KMS-11 (cell line): ENCODE data around the gene CDHR1.
"Not testable (repeated sequence)": the region's sequence is repeated elsewhere in the genome, so short reads cannot be mapped to it uniquely, and the experiment has no call there.

ENCODE experiments used
- H2AFZ ChIP-seq: fragments of 200-600 bp; sonication (generic); 2 replicates; pipeline ENCODE4 v1.6.1; 2016; ENCODE audit warnings: antibody characterized with exemption, mixed run types, low read depth
- H3K27ac ChIP-seq: fragments of 200-600 bp; sonication (generic); 2 replicates; pipeline ENCODE4 v1.6.1; 2016; ENCODE audit warnings: mild to moderate bottlenecking, mixed run types
- H3K27me3 ChIP-seq: fragments of 200-600 bp; sonication (generic); 2 replicates; pipeline ENCODE4 v1.6.1; 2017; ENCODE audit warnings: mild to moderate bottlenecking, low read depth, mixed run types, moderate library complexity; ENCODE audit not compliant: insufficient read depth
- H3K36me3 ChIP-seq: fragments of 200-600 bp; sonication (generic); 2 replicates; pipeline ENCODE4 v1.6.1; 2017; ENCODE audit warnings: mild to moderate bottlenecking, mixed run types; ENCODE audit not compliant: insufficient read depth
- H3K4me1 ChIP-seq: fragments of 200-600 bp; sonication (generic); 2 replicates; pipeline ENCODE4 v1.6.1; 2016; ENCODE audit warnings: mild to moderate bottlenecking, low read depth, mixed run types; ENCODE audit not compliant: poor library complexity, severe bottlenecking
- H3K4me2 ChIP-seq: fragments of 200-600 bp; sonication (generic); 2 replicates; pipeline ENCODE4 v1.7.0; 2016; ENCODE audit warnings: mild to moderate bottlenecking, mixed run types
- H3K4me3 ChIP-seq: fragments of 200-600 bp; sonication (generic); IDR thresholded peaks from 2 replicates; pipeline ENCODE4 v1.6.1; 2017; ENCODE audit warnings: low read depth, low read length, mixed read lengths; ENCODE audit not compliant: insufficient read depth
- H3K79me2 ChIP-seq: fragments of 200-600 bp; sonication (generic); 2 replicates; pipeline ENCODE4 v1.6.1; 2016; ENCODE audit warnings: low read depth, mixed run types; ENCODE audit not compliant: insufficient read depth
- H3K9ac ChIP-seq: fragments of 200-600 bp; sonication (generic); 2 replicates; pipeline ENCODE4 v1.6.1; 2016; ENCODE audit warnings: mild to moderate bottlenecking, mixed run types
- H4K20me1 ChIP-seq: fragments of 200-600 bp; sonication (generic); 2 replicates; pipeline ENCODE4 v1.6.1; 2016; ENCODE audit warnings: mild to moderate bottlenecking, mixed run types; ENCODE audit not compliant: insufficient read depth
- CTCF ChIP-seq: fragments of 200-600 bp; sonication (generic); conservative IDR thresholded peaks from 2 replicates; pipeline ENCODE4 v1.6.1; 2017; ENCODE audit warnings: low read depth, mild to moderate bottlenecking, antibody characterized with exemption, low read length, moderate library complexity, mixed read lengths

Gene CDHR1

DNA sequence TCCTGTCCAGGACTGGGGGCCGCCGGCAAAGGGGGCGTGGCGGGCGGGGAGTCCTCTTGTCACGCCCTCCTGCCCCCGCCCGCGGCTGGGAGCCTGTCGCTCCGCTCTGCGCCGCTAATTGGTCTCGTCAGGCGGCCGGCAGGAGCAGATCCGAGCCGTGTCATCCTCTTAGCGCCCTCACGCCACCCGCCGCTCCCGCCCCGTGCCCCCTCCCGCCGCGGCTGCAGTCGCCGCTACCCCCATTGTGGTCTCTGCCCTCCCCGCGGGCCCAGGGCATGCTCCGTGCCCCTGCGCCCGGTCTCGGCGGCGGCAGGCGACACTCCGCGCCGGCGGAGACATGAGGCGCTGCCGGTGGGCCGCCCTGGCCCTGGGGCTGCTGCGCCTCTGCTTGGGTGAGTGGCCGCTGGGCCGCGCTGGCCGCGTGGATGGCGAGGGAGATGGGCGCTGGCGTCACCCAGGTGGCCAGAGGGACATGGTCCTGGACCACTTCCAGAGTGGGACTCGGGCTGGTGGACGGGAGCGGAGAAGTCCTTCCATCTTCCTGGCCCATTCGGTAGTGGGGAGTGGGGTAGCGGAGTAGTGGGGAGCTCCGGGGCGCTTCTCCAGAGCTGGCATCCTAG is at the start of gene CDHR1:
Gene CDHR1 (plus strand): TSS at position 114 of the 620 bp plus-strand sequence. CDS start 224 bp downstream, at position 338.
- Histone ChIP-seq H3K4me2 (no peak within 1 kb of the TSS), H3K4me3 (no peak within 1 kb of the TSS)

DNA sequence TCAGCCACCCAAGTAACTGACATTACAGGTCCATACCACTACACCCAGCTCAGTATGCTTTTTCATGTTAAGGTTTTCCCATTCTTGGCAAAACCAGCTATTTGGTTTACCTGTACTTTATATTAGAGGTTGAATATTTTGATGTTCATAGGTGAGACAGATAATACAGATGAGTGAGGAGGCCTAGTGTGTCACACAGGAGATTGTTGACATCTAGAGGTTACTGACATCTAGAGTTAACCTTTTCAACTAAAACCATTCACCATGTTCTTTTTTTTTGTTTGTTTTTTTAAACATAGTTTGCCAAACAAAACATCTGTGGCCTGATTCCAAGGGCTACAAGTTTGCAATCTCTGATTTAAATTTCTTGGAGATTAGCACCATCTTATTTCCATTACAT is 47.0 kb upstream of the CDHR1 start:
- TF ChIP-seq CTCF = no peak
- Histone ChIP-seq H3K4me2 (no peak overlapping the region), H3K79me2 (peaks cover 16% of the 10 kb centered on the region; the same call in 1 of the 2 replicates), H3K36me3 (peaks cover 23% of the 10 kb centered on the region; the same call in 1 of the 2 replicates), H3K4me3 (no peak overlapping the region), H2AFZ (no peak overlapping the region), H3K27ac (no peak overlapping the region), H3K27me3 (no peaks in the 10 kb centered on the region), H3K4me1 (peaks cover 2% of the 10 kb centered on the region), H3K9ac (no peak overlapping the region), H4K20me1 (no peaks in the 10 kb centered on the region)

More for the DNA sequence above, at the start of gene CDHR1:
- H3K4me1 ChIP-seq = no peaks in the 10 kb centered on the region
- no peaks in the 10 kb centered on the region for H3K27me3 ChIP-seq
- H2AFZ ChIP-seq = no peak within 1 kb of the TSS
- no peaks in the 10 kb centered on the region for H4K20me1 ChIP-seq
- TF ChIP-seq CTCF = no peak
- no peaks in the 10 kb centered on the region for H3K36me3 ChIP-seq
- H3K79me2 ChIP-seq = no peaks in the 10 kb centered on the region
- no peak within 1 kb of the TSS for H3K27ac ChIP-seq
- no peak within 1 kb of the TSS for H3K9ac ChIP-seq

DNA sequence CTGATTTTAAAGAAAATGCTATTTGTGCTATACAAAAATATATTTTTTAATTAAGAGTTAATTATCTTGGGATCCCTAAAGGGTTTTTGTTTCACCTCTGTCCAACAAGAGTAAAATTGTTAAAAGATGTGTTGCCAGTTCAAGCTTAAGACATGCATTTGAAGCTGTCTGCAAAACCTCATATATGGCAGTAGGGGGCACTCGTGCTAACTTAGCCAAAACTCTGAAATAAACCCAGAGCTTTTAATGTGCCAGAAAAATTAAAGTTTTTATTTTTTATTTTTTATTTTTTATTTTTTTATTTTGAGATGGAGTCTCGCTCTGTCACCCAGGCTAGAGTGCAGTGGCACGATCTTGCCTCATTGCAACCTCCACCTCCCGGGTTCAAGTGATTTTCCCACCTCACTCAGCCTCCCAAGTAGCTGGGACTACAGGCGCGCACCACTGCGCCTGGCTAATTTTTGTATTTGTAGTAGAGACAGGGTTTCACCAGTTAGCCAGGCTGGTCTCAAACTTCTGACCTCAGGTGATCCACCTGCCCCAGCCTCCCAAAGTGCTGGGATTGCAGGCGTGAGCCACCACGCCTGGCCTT is 46.2 kb upstream of the CDHR1 start:
- H3K4me3 ChIP-seq, H3K27me3 ChIP-seq, H3K4me2 ChIP-seq, H4K20me1 ChIP-seq, H3K79me2 ChIP-seq, H3K27ac ChIP-seq, H2AFZ ChIP-seq, H3K9ac ChIP-seq, H3K4me1 ChIP-seq: not testable (repeated sequence)
- H3K36me3 ChIP-seq = peaks cover 21% of the 10 kb centered on the region; the same call in 1 of the 2 replicates

- Histone ChIP-seq H3K36me3 (peaks cover 11% of the 10 kb centered on the region; the same call in 1 of the 2 replicates), H3K27ac (no peak overlapping the region), H3K9ac (no peak overlapping the region), H4K20me1 (no peaks in the 10 kb centered on the region), H2AFZ (no peak overlapping the region), H3K4me3 (no peak overlapping the region), H3K4me2 (no peak overlapping the region), H3K79me2 (no peaks in the 10 kb centered on the region), H3K27me3 (no peaks in the 10 kb centered on the region), H3K4me1 (no peaks in the 10 kb centered on the region)
- no peak for TF ChIP-seq CTCF
These were observed 44.5 kb upstream of the CDHR1 start for GRCh38 chr10:84149854-84150253.

DNA sequence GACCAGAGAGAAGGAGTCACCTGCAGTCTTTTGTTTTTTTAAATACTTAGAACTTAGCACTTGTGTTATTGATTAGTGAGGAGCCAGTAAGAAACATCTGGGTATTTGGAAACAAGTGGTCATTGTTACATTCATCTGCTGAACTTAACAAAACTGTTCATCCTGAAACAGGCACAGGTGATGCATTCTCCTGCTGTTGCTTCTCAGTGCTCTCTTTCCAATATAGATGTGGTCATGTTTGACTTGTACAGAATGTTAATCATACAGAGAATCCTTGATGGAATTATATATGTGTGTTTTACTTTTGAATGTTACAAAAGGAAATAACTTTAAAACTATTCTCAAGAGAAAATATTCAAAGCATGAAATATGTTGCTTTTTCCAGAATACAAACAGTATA is 41.6 kb upstream of the CDHR1 start:
- Histone ChIP-seq H4K20me1 (no peaks in the 10 kb centered on the region), H3K27ac (no peak overlapping the region), H3K9ac (no peak overlapping the region), H2AFZ (no peak overlapping the region), H3K79me2 (no peaks in the 10 kb centered on the region), H3K27me3 (no peaks in the 10 kb centered on the region), H3K36me3 (peaks cover 3% of the 10 kb centered on the region; the same call in 1 of the 2 replicates), H3K4me1 (no peaks in the 10 kb centered on the region), H3K4me2 (no peak overlapping the region), H3K4me3 (no peak overlapping the region)
- no peak for TF ChIP-seq CTCF
